A673 (cell line): ENCODE results near the gene RGS17. TPM values are rescaled to one million over a fixed set of nuclear protein-coding genes. Genes with fewer than 3 reads are reported as not detected.

ENCODE experiments used
- BruUV-seq: library from RNA; stranded (reverse); fragments of 400-500 nt; replicated peaks from 2 replicates; lab custom pipeline; 2021; lab: Mats Ljungman, UMichigan
- CTCF ChIA-PET: fragments of 300-600 bp; sonication (Branson Sonifier 250); formaldehyde crosslinking; loops from one replicate; lab custom pipeline; 2022; ENCODE audit warnings: antibody characterized with exemption; lab: Charles Lee
- POLR2A ChIA-PET: fragments of 300-600 bp; sonication (Branson Sonifier 250); formaldehyde crosslinking; loops from one replicate; lab custom pipeline; 2022; ENCODE audit warnings: antibody characterized with exemption; ENCODE audit not compliant: low non-redundant PET; lab: Charles Lee
- DNase-seq: peaks from one replicate; pipeline ENCODE4 v3.0.0-alpha.2; 2015; ENCODE audit warnings: low spot score
- H3K27ac ChIP-seq: fragments of 200-600 bp; sonication (generic); 2 replicates; pipeline ENCODE4 v1.5.1; 2016; ENCODE audit warnings: mixed run types, low read depth, mild to moderate bottlenecking, mixed read lengths, antibody characterized with exemption, low read length; ENCODE audit not compliant: poor library complexity, severe bottlenecking
- H3K27me3 ChIP-seq: fragments of 200-600 bp; sonication (generic); replicated peaks from 2 replicates; pipeline ENCODE4 v1.6.1; 2017; ENCODE audit warnings: mixed run types, low read depth, mild to moderate bottlenecking, mixed read lengths, antibody characterized with exemption, low read length; ENCODE audit not compliant: insufficient read depth, poor library complexity
- H3K36me3 ChIP-seq: fragments of 200-600 bp; sonication (generic); 2 replicates; pipeline ENCODE4 v1.6.1; 2016; ENCODE audit warnings: mixed run types, mild to moderate bottlenecking, mixed read lengths, antibody characterized with exemption, low read length; ENCODE audit not compliant: insufficient read depth, poor library complexity, severe bottlenecking
- H3K4me1 ChIP-seq: fragments of 200-600 bp; sonication (generic); 2 replicates; pipeline ENCODE4 v1.6.1; 2017; ENCODE audit warnings: mixed run types, mild to moderate bottlenecking, mixed read lengths, antibody characterized with exemption, low read length; ENCODE audit not compliant: insufficient read depth, poor library complexity, severe bottlenecking
- H3K4me3 ChIP-seq: fragments of 200-600 bp; sonication (generic); 2 replicates; pipeline ENCODE4 v1.5.1; 2016; ENCODE audit warnings: low read depth, mixed run types, mild to moderate bottlenecking, mixed read lengths, low read length; ENCODE audit not compliant: poor library complexity, severe bottlenecking
- H3K9me3 ChIP-seq: fragments of 200-600 bp; sonication (generic); 2 replicates; pipeline ENCODE4 v1.6.1; 2016; ENCODE audit warnings: mixed run types, low read depth, mild to moderate bottlenecking, mixed read lengths, antibody characterized with exemption, low read length; ENCODE audit not compliant: poor library complexity, severe bottlenecking
- CTCF ChIP-seq: fragments of 300-800, 200-600 bp; sonication (generic); conservative IDR thresholded peaks from 2 replicates; pipeline ENCODE4 v1.5.1; 2017; ENCODE audit warnings: low read depth, mild to moderate bottlenecking, antibody characterized with exemption, low read length, moderate library complexity, mixed read lengths
- EZH2 ChIP-seq: fragments of 200-600 bp; sonication (generic); IDR thresholded peaks from 2 replicates; pipeline ENCODE4 v1.6.1; 2017; ENCODE audit warnings: borderline replicate concordance, low read depth, mild to moderate bottlenecking, mixed read lengths, antibody characterized with exemption, low read length; ENCODE audit not compliant: poor library complexity, severe bottlenecking
- intact Hi-C: fragments of 100-400 bp; cut with micrococcal nuclease; formaldehyde crosslinking; loops from one replicate; pipeline ENCODE4 v1.10.0; 2022; ENCODE audit not compliant: unreplicated experiment
- total RNA-seq: library from RNA; stranded (reverse); gene quantifications from 2 replicates; pipeline ENCODE4 v1.2.3, GENCODE V29; 2021

RGS17 gene
- total RNA-seq, 1 experiment from 2014 or later, result 2.4 TPM

- CTCF ChIA-PET, result no interaction called here
- no peaks in the 10 kb centered on the region for H3K36me3 ChIP-seq
- H3K9me3 ChIP-seq, result no peaks in the 10 kb centered on the region
- TF ChIP-seq CTCF (no peak), EZH2 (no peak)
- no peak for DNase-seq
- no peak overlapping the region for H3K27ac ChIP-seq
- no TSS peak for BruUV-seq
- H3K27me3 ChIP-seq, result no peaks in the 10 kb centered on the region
- H3K4me3 ChIP-seq, result no peak overlapping the region
- intact Hi-C loops, result no loop called here
- POLR2A ChIA-PET, result no interaction called here
- H3K4me1 ChIP-seq, result no peaks in the 10 kb centered on the region
These were observed 87.4 kb downstream of the RGS17 start for GRCh38 chr6:153043719-153044118.

- H3K27ac ChIP-seq, result no peak overlapping the region
- H3K27me3 ChIP-seq, result no peaks in the 10 kb centered on the region
- no peaks in the 10 kb centered on the region for H3K36me3 ChIP-seq
- no peaks in the 10 kb centered on the region for H3K9me3 ChIP-seq
- H3K4me3 ChIP-seq, result no peak overlapping the region
- no peaks in the 10 kb centered on the region for H3K4me1 ChIP-seq
- POLR2A ChIA-PET, result no interaction called here
- no peak for DNase-seq
- TF ChIP-seq EZH2 (no peak), CTCF (no peak)
- intact Hi-C loops, result no loop called here
- CTCF ChIA-PET, result no interaction called here
- no TSS peak for BruUV-seq
These were observed 92.6 kb downstream of the RGS17 start for GRCh38 chr6:153038378-153039057.

GRCh38 chr6:153034139-153034538 lies 96.9 kb downstream of the RGS17 start:
- Histone ChIP-seq H3K36me3 (no peaks in the 10 kb centered on the region), H3K27me3 (no peaks in the 10 kb centered on the region), H3K9me3 (no peaks in the 10 kb centered on the region), H3K4me3 (no peak overlapping the region), H3K4me1 (no peaks in the 10 kb centered on the region), H3K27ac (no peak overlapping the region)
- CTCF ChIA-PET, result no interaction called here
- TF ChIP-seq EZH2, result no peak
- BruUV-seq, result no TSS peak
- DNase-seq, result no peak
- POLR2A ChIA-PET, result no interaction called here
- intact Hi-C loops, result loop anchor here (5.0 kb wide), 5 partner anchors 73 to 913 kb away; no protein-coding TSS in a partner anchor
